HepG2 (cell line): Measurements from ENCODE around the gene LIMS2. TPM values are rescaled to one million over a fixed set of nuclear protein-coding genes. Genes with fewer than 3 reads are reported as not detected.

Experiments
- CSRNP1 ChIP-seq: sonication (generic); formaldehyde crosslinking; IDR thresholded peaks from 2 replicates; pipeline ENCODE4 v1.8.1; 2023; ENCODE audit warnings: mild to moderate bottlenecking, missing genetic modification reagents
- E2F5 ChIP-seq: sonication (generic); formaldehyde crosslinking; conservative IDR thresholded peaks from 2 replicates; pipeline ENCODE4 v1.4.0; 2020; ENCODE audit warnings: missing genetic modification reagents
- HBP1 ChIP-seq: IDR thresholded peaks from 2 replicates; pipeline ENCODE4 v1.6.1; 2016; ENCODE audit warnings: low read depth, control low read depth
- HMG20A ChIP-seq: IDR thresholded peaks from 2 replicates; pipeline ENCODE4 v1.6.1; 2016; ENCODE audit warnings: borderline replicate concordance
- HNF4G ChIP-seq, 2 experiments: sonication (generic) in 1 of 2; formaldehyde crosslinking in 1 of 2; IDR thresholded peaks; 2 replicates each; pipeline versions ENCODE4 v1.4.0 to v1.6.1; 2011 to 2020; ENCODE audit warnings: borderline replicate concordance in 2 of 2, low read depth in 2 of 2, mild to moderate bottlenecking in 2 of 2, low read length in 1 of 2, missing genetic modification reagents in 1 of 2, moderate library complexity in 1 of 2
- MED13 ChIP-seq: sonication (generic); formaldehyde crosslinking; IDR thresholded peaks from 2 replicates; pipeline ENCODE4 v1.5.0; 2020; ENCODE audit warnings: missing genetic modification reagents
- RARG ChIP-seq: sonication (generic); formaldehyde crosslinking; IDR thresholded peaks from 2 replicates; pipeline ENCODE4 v1.4.0; 2020; ENCODE audit warnings: low read depth, mild to moderate bottlenecking, missing genetic modification reagents
- RFX1 ChIP-seq: fragments of 450-650 bp; IDR thresholded peaks from 2 replicates; pipeline ENCODE4 v1.6.1; 2017
- SIX1 ChIP-seq: sonication (generic); formaldehyde crosslinking; IDR thresholded peaks from 2 replicates; pipeline ENCODE4 v1.4.0; 2020; ENCODE audit warnings: missing genetic modification reagents, borderline replicate concordance
- TEAD3 ChIP-seq: optimal IDR thresholded peaks from 2 replicates; pipeline ENCODE3; 2016; ENCODE audit warnings: borderline replicate concordance
- U2AF1 ChIP-seq: fragments of 200-400 bp; formaldehyde crosslinking; optimal IDR thresholded peaks from 2 replicates; pipeline ENCODE3; 2017; ENCODE audit warnings: mild to moderate bottlenecking, low read depth, low read length
- WIZ ChIP-seq: sonication (generic); formaldehyde crosslinking; IDR thresholded peaks from 2 replicates; pipeline ENCODE4 v1.5.1; 2020; ENCODE audit warnings: mild to moderate bottlenecking, missing genetic modification reagents
- ZBTB46 ChIP-seq: sonication (generic); formaldehyde crosslinking; IDR thresholded peaks from 2 replicates; pipeline ENCODE4 v1.4.0; 2020; ENCODE audit warnings: mild to moderate bottlenecking, missing genetic modification reagents, borderline replicate concordance
- ZNF598 ChIP-seq: sonication (generic); formaldehyde crosslinking; IDR thresholded peaks from 2 replicates; pipeline ENCODE4 v1.5.1; 2020; ENCODE audit warnings: mild to moderate bottlenecking, missing genetic modification reagents, borderline replicate concordance
- ZNF614 ChIP-seq: IDR thresholded peaks from 2 replicates; pipeline ENCODE4 v1.6.1; 2018; ENCODE audit warnings: missing biosample characterization, missing genetic modification reagents, inconsistent platforms, borderline replicate concordance
- ZXDC ChIP-seq: sonication (generic); formaldehyde crosslinking; IDR thresholded peaks from 2 replicates; pipeline ENCODE4 v1.5.0; 2020; ENCODE audit warnings: mild to moderate bottlenecking, missing genetic modification reagents
- polyA plus RNA-seq, 8 experiments: library from polyadenylated mRNA; depleted of rRNA in 3 of 8; stranded (reverse) in 7 of 8; unstranded in 1 of 8; fragments of >200 nt; fragmentation: Illumina TruSeq in 4 of 8; extraction: Trizol in 4 of 8; gene quantifications; 2 replicates each; pipeline versions ENCODE4 v1.2.1 to v1.2.3, GENCODE V29; 2011 to 2016; ENCODE audit warnings: low read depth in 4 of 8, missing spikeins in 1 of 8, mixed read lengths in 1 of 8; ENCODE audit not compliant: insufficient read depth in 1 of 8
- total RNA-seq, 5 experiments: library from RNA; depleted of rRNA; stranded (reverse); fragments of >200 nt; fragmentation: Illumina TruSeq; extraction: Trizol; gene quantifications; 2 replicates each; pipeline ENCODE4 v1.2.3, GENCODE V29; 2016; ENCODE audit warnings: low read depth in 1 of 5

The LIMS2 gene
- total and polyA plus RNA-seq, 2 of the 13 experiments (the other 11 are each of a cell fraction or from before 2014, with no cell fraction given): 1.0 to 1.9 TPM

- TF ChIP-seq RARG (CRISPR knock-in tag) (no peak), MED13 (CRISPR knock-in tag) (no peak), ZXDC (CRISPR knock-in tag) (no peak), SIX1 (CRISPR knock-in tag) (no peak), HBP1 (CRISPR knock-in tag) (no peak), TEAD3 (CRISPR knock-in tag) (peak; percentile 98), ZNF598 (CRISPR knock-in tag) (0 out of 2 replicates have a peak, but pooled peaks have one; percentile 36), E2F5 (CRISPR knock-in tag) (no peak), WIZ (CRISPR knock-in tag) (no peak), U2AF1 (no peak), RFX1 (no peak), HMG20A (no peak), ZBTB46 (CRISPR knock-in tag) (no peak), CSRNP1 (no peak), ZNF614 (0 out of 2 replicates have a peak, but pooled peaks have one; percentile 39), HNF4G (IDR thresholded peaks at IDR 0.05; ENCODE audit: borderline replicate concordance, low read depth, low read length) (no peak), HNF4G (CRISPR knock-in tag; IDR thresholded peaks at IDR 0.05; ENCODE audit: borderline replicate concordance, low read depth) (no peak)
Measured at GRCh38 chr2:127591221-127591923, 84.0 kb downstream of the LIMS2 start (continued).
